ENCODE results near the gene FILIP1L.

Gene FILIP1L

GRCh38 chr3:100120693-100121092, 6.4 kb upstream of the FILIP1L start:
- Mint-ChIP-seq H3K4me3 (no peak overlapping the region), H3K9me3 (no peaks in the 10 kb centered on the region), H3K27ac (ENCODE audit: low read depth) (no peak overlapping the region), H3K36me3 (ENCODE audit: insufficient read depth) (no peaks in the 10 kb centered on the region), H3K4me1 (no peaks in the 10 kb centered on the region), H3K27me3 (no peaks in the 10 kb centered on the region)
- no peak for DNase-seq (ENCODE audit: low spot score in 2 of 2)
- no peak for ATAC-seq (replicated peaks; ENCODE audit: extremely low read depth, poor library complexity, severe bottlenecking)

DNA sequence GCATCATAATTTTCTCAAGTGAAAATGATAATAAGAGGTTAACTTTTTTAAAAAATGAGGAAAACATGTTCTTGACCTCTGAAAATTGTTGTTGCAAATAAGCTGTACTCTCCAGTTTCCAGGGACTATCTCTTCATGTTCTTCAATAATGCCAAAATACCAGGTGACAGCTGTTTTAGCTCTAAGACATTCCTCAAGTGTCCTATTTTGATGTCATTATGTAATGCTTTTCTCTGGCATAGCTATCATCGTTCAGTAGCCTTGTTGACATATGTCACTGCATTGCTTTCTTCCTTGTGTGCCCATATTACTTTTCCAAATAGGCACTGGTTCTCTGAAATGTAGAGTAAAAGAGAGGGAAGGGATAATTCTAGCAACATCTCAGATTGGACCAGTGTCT, 5.7 kb upstream of the FILIP1L start:
- no peaks in the 10 kb centered on the region for H3K4me1 Mint-ChIP-seq
- H3K4me3 Mint-ChIP-seq = no peak overlapping the region

DNA sequence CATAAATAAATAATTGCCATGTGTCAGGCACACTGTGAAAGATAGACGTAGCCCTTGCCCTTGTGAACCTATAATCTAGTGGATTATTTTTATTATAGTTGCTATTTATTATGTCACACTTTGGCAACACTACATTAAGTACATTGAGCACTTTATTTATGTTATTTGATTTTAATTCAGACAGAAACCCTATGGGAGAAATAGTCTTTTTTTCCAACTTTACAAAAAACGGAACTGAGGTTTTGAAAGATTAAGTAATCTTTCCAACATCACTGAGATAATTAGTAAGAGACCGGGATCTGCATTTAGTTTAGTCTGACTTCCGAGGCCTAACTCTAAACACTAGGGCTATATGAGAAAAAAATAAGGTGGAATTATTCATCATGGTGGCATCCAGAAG, 2.8 kb upstream of the FILIP1L start:
- Mint-ChIP-seq H3K27ac (ENCODE audit: low read depth) (no peak overlapping the region), H3K4me1 (no peaks in the 10 kb centered on the region), H3K27me3 (no peaks in the 10 kb centered on the region), H3K9me3 (no peaks in the 10 kb centered on the region), H3K36me3 (ENCODE audit: insufficient read depth) (no peaks in the 10 kb centered on the region), H3K4me3 (no peak overlapping the region)
- no peak for DNase-seq (ENCODE audit: low spot score in 2 of 2)
- no peak for ATAC-seq (replicated peaks; ENCODE audit: extremely low read depth, poor library complexity, severe bottlenecking)

More for the DNA sequence above, 5.7 kb upstream of the FILIP1L start:
- H3K36me3 Mint-ChIP-seq (ENCODE audit: insufficient read depth) = no peaks in the 10 kb centered on the region
- no peaks in the 10 kb centered on the region for H3K27me3 Mint-ChIP-seq
- H3K27ac Mint-ChIP-seq (ENCODE audit: low read depth) = no peak overlapping the region
- DNase-seq (ENCODE audit: low spot score in 2 of 2) (no peak), ATAC-seq (replicated peaks; ENCODE audit: extremely low read depth, poor library complexity, severe bottlenecking) (no peak)
- no peaks in the 10 kb centered on the region for H3K9me3 Mint-ChIP-seq

DNA sequence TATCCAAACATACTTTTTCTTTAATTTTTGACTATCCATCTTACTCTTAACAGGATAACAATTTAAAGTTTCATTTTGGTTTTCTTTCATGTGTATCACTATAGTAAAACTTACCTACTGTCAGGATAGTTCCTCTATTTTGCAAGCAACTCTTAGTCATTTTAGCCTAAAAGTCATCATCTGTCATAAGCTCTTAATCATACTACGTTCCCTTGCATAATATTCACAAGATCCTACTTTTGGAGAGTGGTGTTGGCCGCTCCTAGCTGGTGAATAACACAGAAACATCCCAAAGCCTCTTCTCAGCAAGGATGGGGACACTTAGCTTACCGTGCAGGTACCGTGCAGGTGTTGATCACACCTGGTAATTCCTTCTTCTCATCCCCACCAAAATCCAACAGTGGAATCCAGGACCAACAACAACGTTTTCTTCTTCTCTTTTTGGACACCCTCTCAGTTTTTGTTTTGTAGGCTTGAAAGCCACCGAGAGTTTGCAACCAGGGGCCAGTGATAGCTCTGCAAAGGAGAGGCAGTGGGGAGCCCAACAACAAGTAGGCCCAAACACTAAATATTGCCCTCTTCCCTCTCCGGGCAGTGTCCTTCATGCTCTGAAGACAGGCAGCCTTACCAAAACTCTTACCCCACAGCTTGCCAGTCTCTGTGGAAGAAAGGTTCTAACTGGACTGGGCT, 433 bp downstream of the FILIP1L start:
- no peak for ATAC-seq (replicated peaks; ENCODE audit: extremely low read depth, poor library complexity, severe bottlenecking)
- no peaks in the 10 kb centered on the region for H3K36me3 Mint-ChIP-seq (ENCODE audit: insufficient read depth)
- no peaks in the 10 kb centered on the region for H3K4me1 Mint-ChIP-seq
- no peaks in the 10 kb centered on the region for H3K27me3 Mint-ChIP-seq
- H3K4me3 Mint-ChIP-seq = no peak overlapping the region
- H3K27ac Mint-ChIP-seq (ENCODE audit: low read depth) = no peak overlapping the region
- DNase-seq (ENCODE audit: low spot score in 2 of 2) = no peak
- H3K9me3 Mint-ChIP-seq = no peaks in the 10 kb centered on the region

DNA sequence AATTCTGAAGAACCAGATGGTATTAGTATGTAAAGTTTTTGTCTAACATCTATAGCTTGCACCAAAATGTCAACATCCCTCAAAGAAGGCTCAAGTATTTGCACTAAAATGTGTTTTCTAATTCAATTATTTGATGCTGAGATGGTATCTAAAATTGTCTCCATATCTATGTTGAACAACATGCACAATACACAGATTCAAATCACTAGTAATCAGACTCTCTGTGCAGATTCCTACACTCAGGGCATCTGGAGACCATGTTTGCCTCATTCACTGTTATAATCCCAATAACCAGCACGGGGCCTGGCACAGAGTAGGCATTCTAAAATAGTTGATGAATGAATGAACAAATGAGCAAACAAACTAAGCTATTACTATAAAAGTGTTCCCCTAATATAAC, 2.6 kb downstream of the FILIP1L start:
- Mint-ChIP-seq H3K36me3 (ENCODE audit: insufficient read depth) (no peaks in the 10 kb centered on the region), H3K4me1 (no peaks in the 10 kb centered on the region), H3K27me3 (no peaks in the 10 kb centered on the region)

DNA sequence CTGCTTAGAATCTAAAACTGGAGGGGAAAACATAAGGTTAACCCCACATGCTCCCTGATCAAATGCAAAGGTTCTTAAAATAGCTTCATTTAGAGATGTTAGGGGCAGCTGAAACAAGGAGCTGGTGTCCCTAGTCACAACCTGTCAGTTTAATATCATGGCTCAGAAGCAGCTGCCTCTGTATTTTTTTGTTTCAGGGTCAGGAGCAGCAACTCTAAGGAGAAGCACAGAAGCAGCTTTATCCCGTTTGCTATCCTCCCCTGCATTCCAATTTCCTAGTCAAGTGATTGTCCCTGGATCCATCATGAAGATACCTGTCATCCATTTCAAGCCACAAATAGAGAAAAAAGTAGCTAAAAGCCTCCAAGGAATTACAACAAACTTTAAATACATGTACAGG, 4.1 kb downstream of the FILIP1L start:
- H3K27me3 Mint-ChIP-seq = no peaks in the 10 kb centered on the region
- no peak overlapping the region for H3K27ac Mint-ChIP-seq (ENCODE audit: low read depth)
- H3K4me3 Mint-ChIP-seq = no peak overlapping the region
- no peak for DNase-seq (ENCODE audit: low spot score in 2 of 2)
- H3K4me1 Mint-ChIP-seq = no peaks in the 10 kb centered on the region
- ATAC-seq (replicated peaks; ENCODE audit: extremely low read depth, poor library complexity, severe bottlenecking) = no peak
- no peaks in the 10 kb centered on the region for H3K9me3 Mint-ChIP-seq
- no peaks in the 10 kb centered on the region for H3K36me3 Mint-ChIP-seq (ENCODE audit: insufficient read depth)

More for the DNA sequence above, 2.6 kb downstream of the FILIP1L start:
- ATAC-seq (replicated peaks; ENCODE audit: extremely low read depth, poor library complexity, severe bottlenecking) = no peak
- no peak overlapping the region for H3K4me3 Mint-ChIP-seq
- H3K27ac Mint-ChIP-seq (ENCODE audit: low read depth) = no peak overlapping the region
- DNase-seq (ENCODE audit: low spot score in 2 of 2) = no peak
- H3K9me3 Mint-ChIP-seq = no peaks in the 10 kb centered on the region

GRCh38 chr3:100108464-100109079, 5.7 kb downstream of the FILIP1L start:
- ATAC-seq (replicated peaks; ENCODE audit: extremely low read depth, poor library complexity, severe bottlenecking) = no peak

GRCh38 chr3:100107221-100107814, 7.0 kb downstream of the FILIP1L start:
- Mint-ChIP-seq H3K4me1 (no peaks in the 10 kb centered on the region), H3K27ac (ENCODE audit: low read depth) (no peak overlapping the region), H3K4me3 (no peak overlapping the region), H3K36me3 (ENCODE audit: insufficient read depth) (no peaks in the 10 kb centered on the region), H3K9me3 (no peaks in the 10 kb centered on the region), H3K27me3 (no peaks in the 10 kb centered on the region)
- ATAC-seq (replicated peaks; ENCODE audit: extremely low read depth, poor library complexity, severe bottlenecking) = no peak
- DNase-seq (ENCODE audit: low spot score in 2 of 2) = no peak

More at GRCh38 chr3:100108464-100109079, 5.7 kb downstream of the FILIP1L start:
- Mint-ChIP-seq H3K4me3 (no peak overlapping the region), H3K27ac (ENCODE audit: low read depth) (no peak overlapping the region), H3K4me1 (no peaks in the 10 kb centered on the region), H3K36me3 (ENCODE audit: insufficient read depth) (no peaks in the 10 kb centered on the region), H3K27me3 (no peaks in the 10 kb centered on the region), H3K9me3 (no peaks in the 10 kb centered on the region)
- DNase-seq (ENCODE audit: low spot score in 2 of 2) = no peak

DNA sequence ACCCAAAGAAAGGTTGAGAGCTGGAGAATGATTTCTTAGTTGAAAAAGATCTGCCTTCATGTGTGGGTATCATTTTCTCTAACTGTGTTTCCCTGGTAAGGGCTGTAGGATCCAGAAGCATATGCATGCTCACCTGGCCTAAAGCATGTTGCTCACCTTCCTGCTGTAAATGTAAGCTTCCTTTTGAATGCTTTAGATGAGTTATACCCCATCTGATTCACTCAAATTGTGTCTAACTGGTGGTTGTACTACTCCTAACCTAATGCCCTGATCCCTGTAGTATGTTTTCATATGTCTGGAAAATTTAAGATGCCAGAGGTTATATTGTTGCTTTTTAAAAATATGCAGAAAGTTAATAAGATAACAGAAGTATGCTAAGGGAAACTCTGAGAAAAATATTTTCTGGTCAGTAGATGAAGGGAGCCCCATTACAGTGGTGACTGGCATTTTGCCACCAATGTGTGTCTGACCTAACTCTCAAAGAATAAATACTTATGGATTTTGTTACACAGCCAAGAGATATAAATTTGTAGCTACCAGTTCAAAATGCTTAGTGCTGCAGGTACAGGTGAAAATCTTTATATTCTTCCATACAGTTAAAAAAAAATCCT, 7.7 kb downstream of the FILIP1L start:
- Mint-ChIP-seq H3K4me3 (no peak overlapping the region), H3K27ac (ENCODE audit: low read depth) (no peak overlapping the region), H3K27me3 (no peaks in the 10 kb centered on the region), H3K36me3 (ENCODE audit: insufficient read depth) (no peaks in the 10 kb centered on the region), H3K4me1 (no peaks in the 10 kb centered on the region), H3K9me3 (no peaks in the 10 kb centered on the region)
- DNase-seq (ENCODE audit: low spot score in 2 of 2) = no peak
- ATAC-seq (replicated peaks; ENCODE audit: extremely low read depth, poor library complexity, severe bottlenecking) = no peak

DNA sequence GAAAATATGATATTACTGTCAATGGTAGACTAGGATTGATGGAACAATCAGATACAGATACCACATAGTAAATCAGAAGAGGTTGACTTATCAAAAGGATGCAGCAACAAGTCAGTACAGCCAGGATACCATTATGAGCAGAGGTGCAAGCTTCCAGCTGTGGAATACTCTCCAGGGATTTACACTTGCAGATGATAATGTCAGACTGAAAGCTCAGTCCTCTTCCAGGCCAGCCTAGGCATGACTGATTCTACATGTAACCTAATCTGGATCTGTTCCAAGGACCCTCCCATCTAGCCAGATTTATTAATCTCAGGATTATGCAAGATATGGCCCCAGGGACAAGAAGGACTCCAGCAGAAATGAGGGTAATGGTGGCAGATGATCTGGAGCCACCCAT, 8.2 kb downstream of the FILIP1L start:
- Mint-ChIP-seq H3K36me3 (ENCODE audit: insufficient read depth) (no peaks in the 10 kb centered on the region), H3K27me3 (no peaks in the 10 kb centered on the region), H3K4me3 (no peak overlapping the region), H3K27ac (ENCODE audit: low read depth) (no peak overlapping the region), H3K4me1 (no peaks in the 10 kb centered on the region), H3K9me3 (peaks cover 3% of the 10 kb centered on the region)
- ATAC-seq (replicated peaks; ENCODE audit: extremely low read depth, poor library complexity, severe bottlenecking) = no peak
- DNase-seq (ENCODE audit: low spot score in 2 of 2) = no peak

DNA sequence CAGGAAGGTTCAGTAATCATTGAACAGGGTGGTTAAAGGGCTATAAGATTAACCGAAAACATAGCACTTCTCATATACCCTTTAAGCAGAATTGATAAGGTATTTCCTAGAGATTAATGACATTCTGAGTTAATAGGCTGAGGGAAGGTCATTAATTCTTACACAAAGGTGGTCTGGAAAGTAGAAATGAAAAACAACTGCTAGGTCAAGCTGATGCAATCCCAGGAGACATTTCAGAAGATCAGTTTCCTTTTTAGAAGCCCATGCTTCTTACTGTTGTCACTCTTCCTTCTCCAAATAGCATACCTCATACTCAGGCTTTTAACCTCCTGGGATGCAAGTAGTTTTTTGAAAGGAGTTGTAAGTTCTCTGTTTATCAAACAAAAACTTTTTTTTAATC, 8.8 kb downstream of the FILIP1L start:
- Mint-ChIP-seq H3K27me3 (no peaks in the 10 kb centered on the region), H3K4me3 (no peak overlapping the region), H3K9me3 (peaks cover 5% of the 10 kb centered on the region), H3K4me1 (no peaks in the 10 kb centered on the region), H3K27ac (ENCODE audit: low read depth) (no peak overlapping the region), H3K36me3 (ENCODE audit: insufficient read depth) (no peaks in the 10 kb centered on the region)
- no peak for DNase-seq (ENCODE audit: low spot score in 2 of 2)
- ATAC-seq (replicated peaks; ENCODE audit: extremely low read depth, poor library complexity, severe bottlenecking) = no peak

DNA sequence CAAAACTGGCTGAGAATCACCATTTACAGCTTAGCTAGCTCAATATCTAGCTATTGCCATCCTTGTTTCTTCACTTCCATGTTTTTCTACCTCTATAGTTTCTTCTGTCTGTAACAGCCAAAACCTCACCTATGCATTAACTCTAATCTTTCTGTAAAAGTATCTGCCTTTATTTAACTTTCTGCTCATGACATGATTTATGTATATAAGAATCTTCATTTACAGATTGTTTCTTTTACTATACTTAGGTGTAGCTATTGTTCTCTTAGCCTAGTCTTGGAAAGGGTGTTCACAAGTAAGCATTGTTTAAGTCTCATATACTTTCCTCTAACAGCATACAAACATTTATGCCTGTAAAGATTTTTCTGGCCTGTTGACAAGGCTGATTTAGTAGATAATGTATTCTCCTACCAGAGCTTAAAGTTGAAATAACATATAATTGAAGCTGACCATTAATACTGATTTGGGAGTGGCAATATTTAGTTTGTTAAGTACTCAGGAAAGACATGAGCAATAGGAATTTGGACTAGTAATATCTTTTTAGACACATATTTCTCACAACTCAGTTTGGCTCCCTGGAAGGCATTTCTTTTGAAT, 9.4 kb downstream of the FILIP1L start:
- no peak overlapping the region for H3K4me3 Mint-ChIP-seq
- no peaks in the 10 kb centered on the region for H3K36me3 Mint-ChIP-seq (ENCODE audit: insufficient read depth)
- no peak overlapping the region for H3K27ac Mint-ChIP-seq (ENCODE audit: low read depth)
- H3K4me1 Mint-ChIP-seq = no peaks in the 10 kb centered on the region
- no peak for ATAC-seq (replicated peaks; ENCODE audit: extremely low read depth, poor library complexity, severe bottlenecking)
- H3K27me3 Mint-ChIP-seq = no peaks in the 10 kb centered on the region
- H3K9me3 Mint-ChIP-seq = peaks cover 5% of the 10 kb centered on the region
- DNase-seq (ENCODE audit: low spot score in 2 of 2) = no peak
